NK-92 treated with Interleukin-12 subunit alpha and Interleukin-12 subunit beta, amount 100 ng/mL, for 24 hours (cell line): Measurements from ENCODE around the gene KRTAP19-1.
"Not testable (repeated sequence)": the region's sequence is repeated elsewhere in the genome, so short reads cannot be mapped to it uniquely, and the experiment has no call there.

Source experiments
- DNase-seq: peaks from one replicate; lab custom pipeline; 2025; lab: John Stamatoyannopoulos, UW

Gene KRTAP19-1

GRCh38 chr21:30480145-30480544 is at the start of gene KRTAP19-1:
Gene KRTAP19-1, minus strand, starts transcription at chr21:30480367. Its CDS starts 50 bp downstream, at chr21:30480317.
- no peak for DNase-seq

GRCh38 chr21:30518876-30519275 is 38.7 kb upstream of the KRTAP19-1 start:
- no peak for DNase-seq

- DNase-seq: no peak
These were observed 35.5 kb upstream of the KRTAP19-1 start for GRCh38 chr21:30515681-30516080.

- not testable (repeated sequence) for DNase-seq
These were observed 25.5 kb upstream of the KRTAP19-1 start for GRCh38 chr21:30505621-30506205.

GRCh38 chr21:30502041-30502440 is 21.9 kb upstream of the KRTAP19-1 start, which contains the start of gene KRTAP19-5:
Gene KRTAP19-5, minus strand, starts transcription at chr21:30502141. Its CDS starts 51 bp downstream, at chr21:30502090.
- no peak for DNase-seq

- no peak for DNase-seq
These were observed 16.9 kb upstream of the KRTAP19-1 start, which contains the start of gene KRTAP19-4 for GRCh38 chr21:30497065-30497464. Gene KRTAP19-4, minus strand, starts transcription at chr21:30497165. Its CDS starts 55 bp downstream, at chr21:30497110.

GRCh38 chr21:30491963-30492428 is 11.8 kb upstream of the KRTAP19-1 start, which contains the start of gene KRTAP19-3:
Gene KRTAP19-3, minus strand, starts transcription at chr21:30492013. Its CDS starts 56 bp downstream, at chr21:30491957.
- DNase-seq: no peak

- DNase-seq: no peak
These were observed 7.2 kb upstream of the KRTAP19-1 start, which contains the start of gene KRTAP19-2 for GRCh38 chr21:30487336-30487735. Gene KRTAP19-2, minus strand, starts transcription at chr21:30487436. Its CDS starts 88 bp downstream, at chr21:30487348.

GRCh38 chr21:30486180-30486579 is 6.0 kb upstream of the KRTAP19-1 start:
- DNase-seq: no peak

GRCh38 chr21:30482130-30482529 is 2.0 kb upstream of the KRTAP19-1 start:
- no peak for DNase-seq

- DNase-seq: no peak
These were observed 908 bp downstream of the KRTAP19-1 start for GRCh38 chr21:30479259-30479658.

- DNase-seq: no peak
These were observed 2.2 kb downstream of the KRTAP19-1 start for GRCh38 chr21:30478004-30478403.

- DNase-seq: no peak
These were observed 11.1 kb downstream of the KRTAP19-1 start for GRCh38 chr21:30468900-30469714.

GRCh38 chr21:30463713-30464112 is 16.5 kb downstream of the KRTAP19-1 start:
- no peak for DNase-seq

- no peak for DNase-seq
These were observed 31.7 kb downstream of the KRTAP19-1 start for GRCh38 chr21:30448514-30448913.

- DNase-seq: no peak
These were observed 33.1 kb downstream of the KRTAP19-1 start for GRCh38 chr21:30447056-30447455.

- no peak for DNase-seq
These were observed 36.0 kb downstream of the KRTAP19-1 start for GRCh38 chr21:30444204-30444603.

GRCh38 chr21:30443226-30443625 is 36.9 kb downstream of the KRTAP19-1 start:
- DNase-seq: no peak

GRCh38 chr21:30439975-30440374 is 40.2 kb downstream of the KRTAP19-1 start, which contains the start of gene KRTAP15-1:
Gene KRTAP15-1, plus strand, starts transcription at chr21:30440275. Its CDS starts 53 bp downstream, at chr21:30440328.
- no peak for DNase-seq

GRCh38 chr21:30437010-30437565 is 43.1 kb downstream of the KRTAP19-1 start:
- DNase-seq: no peak

GRCh38 chr21:30434033-30434631 is 46.0 kb downstream of the KRTAP19-1 start:
- DNase-seq: no peak

GRCh38 chr21:30430170-30430655 is 50.0 kb downstream of the KRTAP19-1 start, which contains the start of gene KRTAP13-4:
Gene KRTAP13-4, plus strand, starts transcription at chr21:30430220. Its CDS starts 56 bp downstream, at chr21:30430276.
- no peak for DNase-seq
